Superior temporal gyrus (tissue), 1 donor: ENCODE results near the gene RFX2.
"Not testable (repeated sequence)": the region's sequence is repeated elsewhere in the genome, so short reads cannot be mapped to it uniquely, and the experiment has no call there.

Experiments used
- DNase-seq: peaks from one replicate; pipeline ENCODE4 v3.0.0-alpha.2; 2016; ENCODE audit errors: extremely low spot score

RFX2 gene

GRCh38 chr19:6012426-6013170 lies 97.7 kb downstream of the RFX2 start:
- DNase-seq: no peak

- DNase-seq: no peak
Measured at GRCh38 chr19:6011794-6012193, 98.5 kb downstream of the RFX2 start.

- DNase-seq: no peak
Measured at GRCh38 chr19:6011206-6011605, 99.1 kb downstream of the RFX2 start.

- DNase-seq: no peak
Measured at GRCh38 chr19:6010107-6010506, 100.2 kb downstream of the RFX2 start.

DNA sequence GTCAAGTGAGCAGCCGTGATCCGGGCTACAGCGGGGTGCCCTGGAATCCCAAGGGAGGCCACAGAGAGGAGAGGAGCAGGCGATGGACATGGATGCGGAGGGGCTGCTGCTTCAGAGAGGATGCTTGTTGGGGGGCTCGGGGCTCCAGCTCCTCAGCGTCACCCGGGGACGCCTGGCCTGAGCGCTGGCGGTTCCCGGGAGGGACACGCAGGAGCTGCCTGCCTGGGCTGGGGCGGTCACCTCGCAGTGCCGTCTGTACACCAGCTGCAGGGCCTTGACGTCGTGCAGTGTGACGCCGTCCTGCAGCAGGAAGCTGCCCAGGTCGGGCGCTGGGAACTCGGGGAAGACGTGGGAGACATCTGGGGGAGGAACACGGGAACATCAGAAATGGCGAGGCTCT lies 102.4 kb downstream of the RFX2 start:
- DNase-seq: no peak

DNA sequence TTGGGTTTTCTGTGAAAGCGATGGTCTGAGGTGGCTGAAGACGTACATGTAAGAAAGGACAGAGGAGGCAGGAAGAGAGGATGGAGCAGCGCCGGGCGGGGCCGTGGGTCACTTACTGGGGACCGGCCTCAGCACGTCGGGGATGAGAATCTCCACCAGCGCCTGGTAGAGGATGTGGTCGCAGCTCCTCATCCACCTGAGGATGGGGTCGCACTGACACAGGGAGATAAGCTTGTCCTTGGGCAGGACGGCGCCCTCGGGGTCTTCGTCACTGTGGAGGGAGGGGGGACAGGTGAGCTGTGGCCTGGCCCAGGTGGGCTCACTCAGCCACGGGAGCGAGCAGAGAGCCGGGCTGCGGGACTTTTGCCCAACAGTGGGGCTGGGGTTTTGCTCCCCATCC lies 103.4 kb downstream of the RFX2 start:
- no peak for DNase-seq

- DNase-seq: not testable (repeated sequence)
Measured at GRCh38 chr19:6006070-6006446, 104.2 kb downstream of the RFX2 start.

DNA sequence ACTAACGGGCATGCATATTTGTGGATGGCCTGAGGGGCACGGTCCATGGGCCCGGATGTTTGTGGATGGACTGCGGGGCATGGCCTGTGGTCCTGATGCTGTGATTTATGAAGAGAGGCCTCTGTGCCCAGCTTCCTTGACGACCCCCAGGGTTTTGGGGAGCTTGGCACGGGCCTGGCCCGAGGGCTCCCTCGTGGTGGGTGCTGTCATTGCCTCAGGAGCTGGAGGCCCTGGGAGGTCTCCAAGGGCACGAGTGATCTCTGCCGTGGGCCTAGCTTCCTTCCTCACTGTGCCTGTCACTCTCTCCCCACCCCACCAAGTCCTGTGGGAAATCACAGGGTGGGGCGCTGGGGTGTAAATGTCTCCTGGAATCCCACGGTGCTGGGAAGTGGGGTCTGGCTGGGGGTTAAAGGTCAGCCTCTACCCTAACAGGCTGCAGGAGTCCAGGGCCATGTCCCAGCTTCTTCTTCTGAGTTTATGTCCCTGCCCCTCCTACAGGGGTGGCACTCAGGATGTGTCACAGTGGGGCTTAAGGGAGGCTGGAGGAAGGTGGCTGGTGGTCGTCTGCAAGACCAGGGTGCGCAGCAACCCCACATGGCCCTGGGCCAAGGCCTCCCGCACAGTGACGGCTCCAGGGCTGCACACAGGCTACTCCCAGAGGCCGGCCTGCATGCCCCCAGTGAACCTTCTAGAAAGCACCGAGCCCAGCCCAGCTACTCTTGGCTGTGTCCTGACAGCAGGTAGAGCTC lies 104.8 kb downstream of the RFX2 start:
- no peak for DNase-seq

- DNase-seq: no peak
Measured at GRCh38 chr19:6003976-6004375, 106.3 kb downstream of the RFX2 start.

DNA sequence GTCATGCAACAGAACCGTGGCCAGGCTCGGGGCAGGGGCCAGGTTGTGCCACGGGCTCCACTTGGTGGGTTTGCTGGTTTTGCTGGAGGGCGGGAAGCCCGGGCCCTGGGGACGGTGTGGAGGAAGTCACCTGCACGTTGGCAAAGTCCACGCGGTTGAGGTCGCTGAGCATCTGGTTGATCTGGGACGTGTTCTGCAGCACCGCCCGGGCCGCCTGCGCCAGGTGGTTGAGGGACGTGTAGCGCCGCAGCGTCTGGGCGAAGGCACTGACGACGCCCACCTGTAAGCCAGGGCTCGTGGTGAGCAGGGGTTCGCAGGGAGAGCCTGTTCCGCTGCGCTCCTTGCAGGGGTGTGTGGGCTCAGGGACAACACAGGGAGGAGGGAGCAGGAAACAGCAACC lies 107.7 kb downstream of the RFX2 start:
- no peak for DNase-seq

DNA sequence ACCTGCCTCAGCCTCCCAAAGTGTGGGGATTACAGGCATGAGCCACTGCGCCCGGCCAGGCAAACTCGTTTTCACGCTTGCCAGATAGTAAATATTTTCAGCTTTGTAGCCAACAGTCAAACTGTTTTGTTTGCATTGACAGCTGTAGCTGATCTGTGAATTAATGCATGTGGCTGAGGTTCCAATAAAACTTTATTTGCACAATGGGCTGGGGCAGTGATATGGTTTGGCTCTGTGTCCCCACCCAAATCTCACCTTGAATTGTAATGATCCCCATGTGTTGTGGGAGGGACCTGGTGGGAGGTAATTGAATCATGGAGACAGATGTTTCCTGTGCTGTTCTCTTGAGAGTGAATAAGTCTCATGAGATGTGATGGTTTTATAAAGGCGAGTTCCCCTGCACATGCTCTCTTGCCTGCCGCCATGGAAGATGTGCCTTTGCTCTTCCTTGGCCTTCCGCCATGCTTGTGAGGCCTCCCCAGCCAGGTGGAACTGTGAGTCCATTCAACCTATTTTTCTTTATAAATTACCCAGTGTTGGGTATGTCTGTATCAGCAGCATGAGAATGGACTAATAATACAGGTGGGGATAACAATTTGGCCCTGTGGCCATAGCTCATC lies 110.0 kb downstream of the RFX2 start:
- no peak for DNase-seq

DNA sequence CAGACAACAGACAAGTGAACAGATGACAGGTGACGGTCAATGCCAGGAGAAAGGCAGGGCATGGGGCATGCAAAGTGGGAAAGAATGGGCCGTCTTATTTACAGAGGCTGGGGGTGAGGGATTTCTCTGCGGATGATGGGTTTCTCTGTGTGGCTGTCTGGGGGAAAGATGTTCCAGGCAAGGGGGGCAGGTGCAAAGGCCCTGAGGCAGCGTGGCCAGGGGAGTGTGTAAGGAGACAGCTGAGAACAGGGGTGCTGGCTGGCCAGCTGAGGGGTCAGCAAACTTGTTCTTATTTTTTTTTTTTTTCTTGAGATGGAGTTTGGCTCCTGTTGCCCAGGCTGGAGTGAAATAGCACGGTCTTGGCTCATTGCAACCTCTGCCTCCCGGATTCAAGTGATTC lies 110.6 kb downstream of the RFX2 start:
- DNase-seq: no peak

DNA sequence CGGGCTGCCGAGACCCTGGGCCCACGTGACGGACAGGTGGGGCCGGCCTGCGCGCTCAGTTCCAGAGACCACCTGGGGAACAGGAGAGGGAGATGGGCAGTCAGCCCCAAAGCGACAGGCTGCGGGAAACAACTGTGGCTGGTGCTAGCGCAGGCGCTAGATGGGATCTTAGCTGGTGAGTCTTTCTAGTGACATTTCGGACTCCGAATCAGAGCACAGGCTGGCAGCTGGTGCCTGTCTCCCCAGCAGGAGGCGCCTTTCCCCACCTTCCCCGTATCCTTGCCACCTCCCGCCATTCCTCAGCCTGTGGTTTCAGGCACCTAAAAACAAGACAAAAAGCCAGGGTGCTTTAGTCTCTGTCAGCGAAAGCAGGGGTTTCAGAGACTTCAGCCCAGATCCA lies 112.9 kb downstream of the RFX2 start:
- DNase-seq: no peak

- DNase-seq: no peak
Measured at GRCh38 chr19:5996623-5997320, 113.5 kb downstream of the RFX2 start.

GRCh38 chr19:5996102-5996501 lies 114.2 kb downstream of the RFX2 start:
- no peak for DNase-seq

DNA sequence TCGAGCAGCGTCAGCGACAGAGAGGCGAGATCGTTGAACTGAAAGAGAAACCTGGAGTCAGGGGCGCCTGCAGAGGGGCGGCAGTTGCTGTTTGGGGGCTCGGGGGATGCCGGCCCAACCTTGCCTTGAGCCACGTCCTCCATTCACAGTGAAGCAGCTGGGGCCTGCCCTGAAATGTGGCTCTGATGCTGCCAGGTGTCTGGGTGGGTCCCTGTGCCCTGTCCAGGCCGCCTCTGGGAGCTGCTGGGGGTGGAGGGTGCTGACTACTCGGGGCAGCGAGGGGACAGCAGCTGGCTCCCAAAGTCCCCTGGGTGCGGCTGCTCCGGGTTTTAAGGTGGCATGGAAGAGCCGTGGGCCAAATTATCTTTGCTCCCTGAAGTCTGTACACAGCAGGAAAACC lies 114.7 kb downstream of the RFX2 start:
- no peak for DNase-seq

DNA sequence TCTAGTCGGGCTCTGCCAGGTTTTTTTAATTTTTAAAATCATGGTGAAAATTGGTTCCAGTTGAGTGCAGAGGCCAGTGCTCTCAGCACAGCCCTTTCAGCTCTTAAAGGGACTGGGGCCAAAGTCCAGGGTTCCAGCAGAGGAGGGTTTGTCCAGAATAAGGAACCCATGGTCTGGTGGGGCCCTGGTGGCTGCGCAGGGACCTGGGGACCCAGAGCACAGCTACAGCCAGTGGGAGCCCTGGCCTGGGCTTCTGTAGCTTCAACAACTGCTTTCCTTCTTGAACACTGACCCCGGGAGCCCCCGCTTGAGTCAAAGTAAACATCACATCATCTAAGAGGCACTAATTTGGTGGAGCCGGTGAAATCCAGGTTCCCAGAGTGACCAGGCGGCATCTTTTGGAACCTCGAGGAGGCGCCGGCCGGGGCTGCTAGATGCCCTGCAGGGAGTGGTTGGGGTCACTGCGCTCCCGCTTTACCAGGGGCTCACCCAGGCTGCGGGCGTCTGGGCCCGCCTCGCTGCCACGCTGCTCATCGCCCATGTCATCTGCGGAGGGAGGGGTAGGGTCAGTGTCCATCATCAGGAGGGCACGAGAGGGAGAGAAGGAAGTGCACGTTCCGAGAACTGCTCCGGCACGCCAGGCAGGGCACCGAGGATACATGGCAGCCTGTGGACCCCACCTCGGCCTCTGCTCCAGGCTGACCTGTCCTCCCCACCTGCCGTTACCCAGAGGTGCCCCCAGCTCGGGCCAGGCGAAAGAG lies 115.7 kb downstream of the RFX2 start:
- DNase-seq: no peak

- DNase-seq: no peak
Measured at GRCh38 chr19:5993648-5994358, 116.5 kb downstream of the RFX2 start.

- DNase-seq: no peak
Measured at GRCh38 chr19:5993201-5993600, 117.1 kb downstream of the RFX2 start.

GRCh38 chr19:5992756-5993155 lies 117.5 kb downstream of the RFX2 start:
- no peak for DNase-seq

- no peak for DNase-seq
Measured at GRCh38 chr19:5991244-5991838, 119.0 kb downstream of the RFX2 start.
